HG03442 (cell line): Measurements from ENCODE around the gene SLC35G4.
"Not testable (repeated sequence)": the region's sequence is repeated elsewhere in the genome, so short reads cannot be mapped to it uniquely, and the experiment has no call there.

Source experiments
- ATAC-seq: cut with Tn5 transposase; IDR thresholded peaks from one replicate; pipeline ENCODE4 v1.9.1; 2021; ENCODE audit warnings: mild to moderate bottlenecking, moderate library complexity; ENCODE audit not compliant: unreplicated experiment

The SLC35G4 gene

GRCh38 chr18:11613073-11613472 is 3.7 kb downstream of the SLC35G4 start:
- not testable (repeated sequence) for ATAC-seq

- ATAC-seq = not testable (repeated sequence)
Observed at GRCh38 chr18:11613611-11614010, 4.2 kb downstream of the SLC35G4 start.

DNA sequence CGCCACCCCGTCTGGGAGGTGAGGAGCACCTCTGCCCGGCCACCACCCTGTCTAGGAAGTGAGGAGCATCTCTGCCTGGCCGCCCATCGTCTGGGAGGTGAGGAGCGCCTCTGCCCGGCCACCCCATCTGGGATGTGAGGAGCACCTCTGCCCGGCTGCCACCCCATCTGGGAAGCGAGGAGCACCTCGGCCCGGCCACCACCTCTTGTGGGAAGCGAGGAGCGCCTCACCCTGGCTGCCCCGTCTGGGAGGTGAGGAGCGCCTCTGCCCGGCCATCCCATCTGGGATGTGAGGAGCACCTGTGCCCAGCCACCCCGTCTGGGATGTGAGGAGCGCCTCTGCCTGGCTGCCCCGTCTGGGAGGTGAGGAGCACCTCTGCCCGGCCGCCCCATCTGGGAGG is 4.6 kb downstream of the SLC35G4 start:
- not testable (repeated sequence) for ATAC-seq

DNA sequence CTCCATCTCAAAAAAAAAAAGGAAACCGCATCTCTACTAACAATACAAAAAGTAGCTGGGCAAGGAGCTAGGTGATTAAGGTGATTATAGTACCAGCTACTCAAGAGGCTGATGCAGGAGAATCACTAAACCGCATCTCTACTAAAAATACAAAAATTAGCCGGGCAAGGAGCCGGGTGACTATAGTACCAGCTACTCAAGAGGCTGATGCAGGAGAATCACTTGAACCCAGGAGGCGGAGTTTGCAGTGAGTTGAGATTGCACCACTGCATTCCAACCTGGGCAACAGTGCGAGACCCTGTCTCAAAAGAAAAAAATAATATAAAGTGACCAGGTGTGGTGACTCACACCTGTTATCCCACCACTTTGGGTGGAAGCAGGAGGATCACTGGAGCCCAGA is 5.6 kb downstream of the SLC35G4 start:
- ATAC-seq = not testable (repeated sequence)

DNA sequence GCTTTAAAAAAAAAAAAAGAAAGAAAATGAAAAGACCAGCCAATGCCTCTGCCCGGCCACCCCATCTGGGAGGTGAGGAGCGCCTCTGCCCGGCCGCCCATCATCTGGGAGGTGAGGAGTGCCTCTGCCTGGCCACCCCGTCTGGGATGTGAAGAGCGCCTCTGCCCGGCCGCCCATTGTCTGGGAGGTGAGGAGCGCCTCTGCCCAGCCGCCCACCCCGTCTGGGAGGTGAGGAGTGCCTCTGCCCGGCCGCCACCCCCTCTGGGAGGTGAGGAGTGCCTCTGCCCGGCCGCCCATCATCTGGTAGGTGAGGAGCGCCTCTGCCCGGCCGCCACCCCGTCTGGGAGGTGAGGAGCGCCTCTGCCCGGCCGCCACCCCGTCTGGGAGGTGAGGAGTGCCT is 37.9 kb downstream of the SLC35G4 start:
- not testable (repeated sequence) for ATAC-seq

DNA sequence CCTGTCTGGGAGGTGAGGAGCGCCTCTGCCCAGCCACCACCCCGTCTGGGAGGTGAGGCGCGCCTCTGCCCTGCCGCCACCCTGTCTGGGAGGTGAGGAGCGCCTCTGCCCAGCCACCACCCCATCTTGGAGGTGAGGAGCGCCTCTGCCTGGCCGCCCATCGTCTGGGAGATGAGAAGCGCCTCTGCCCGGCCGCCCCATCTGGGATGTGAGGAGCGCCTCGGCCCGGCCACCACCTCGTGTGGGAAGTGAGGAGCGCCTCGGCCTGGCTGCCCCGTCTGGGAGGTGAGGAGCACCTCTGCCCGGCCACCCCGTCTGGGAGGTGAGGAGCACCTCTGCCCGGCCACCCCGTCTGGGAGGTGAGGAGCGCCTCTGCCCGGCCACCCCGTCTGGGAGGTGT is 38.4 kb downstream of the SLC35G4 start:
- not testable (repeated sequence) for ATAC-seq

- ATAC-seq = no peak
Observed at GRCh38 chr18:11649839-11650238, 40.4 kb downstream of the SLC35G4 start.

GRCh38 chr18:11651899-11652298 is 42.5 kb downstream of the SLC35G4 start:
- no peak for ATAC-seq

DNA sequence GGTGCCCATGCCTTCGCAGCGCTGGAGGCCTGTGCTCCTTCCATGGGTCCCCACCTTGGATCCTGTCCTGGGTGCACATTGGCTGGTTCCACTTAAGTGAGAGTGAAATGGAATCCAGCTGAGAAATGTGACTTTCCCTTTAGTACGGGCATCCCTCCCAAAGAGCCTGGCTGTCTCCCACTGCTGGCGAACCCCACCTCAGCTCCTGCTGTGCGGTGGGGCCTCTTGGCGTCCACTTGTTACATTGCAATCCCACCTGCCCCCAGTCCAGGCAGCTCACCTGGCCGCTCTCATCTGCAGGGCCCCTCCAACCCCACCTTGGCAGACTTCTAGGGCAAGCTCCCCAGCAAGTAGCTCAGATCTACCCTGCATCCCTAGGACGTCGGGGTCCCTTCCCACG is 44.1 kb downstream of the SLC35G4 start:
- no peak for ATAC-seq

GRCh38 chr18:11654736-11655605 is 45.6 kb downstream of the SLC35G4 start:
- ATAC-seq = no peak

- ATAC-seq = no peak
Observed at GRCh38 chr18:11655606-11655932, 46.2 kb downstream of the SLC35G4 start.

DNA sequence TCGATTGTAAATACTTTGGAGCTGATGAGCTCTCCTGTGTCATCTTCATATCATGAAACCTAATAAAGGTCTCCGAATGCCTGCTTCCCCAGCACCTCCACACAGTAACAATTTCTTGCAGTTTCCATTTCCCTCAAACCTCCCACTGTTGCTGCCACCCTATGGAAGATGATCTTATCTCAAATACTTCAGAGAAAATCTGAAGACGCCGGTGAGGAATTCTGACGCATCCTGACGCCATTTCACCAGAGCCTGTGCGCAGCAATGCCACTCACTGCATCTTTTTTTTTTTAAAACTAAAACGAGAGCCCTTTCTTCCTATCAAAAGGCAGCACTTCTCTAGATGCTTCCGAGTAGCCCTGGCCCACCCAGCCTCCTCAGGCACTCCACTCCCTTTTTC is 47.8 kb downstream of the SLC35G4 start:
- no peak for ATAC-seq

DNA sequence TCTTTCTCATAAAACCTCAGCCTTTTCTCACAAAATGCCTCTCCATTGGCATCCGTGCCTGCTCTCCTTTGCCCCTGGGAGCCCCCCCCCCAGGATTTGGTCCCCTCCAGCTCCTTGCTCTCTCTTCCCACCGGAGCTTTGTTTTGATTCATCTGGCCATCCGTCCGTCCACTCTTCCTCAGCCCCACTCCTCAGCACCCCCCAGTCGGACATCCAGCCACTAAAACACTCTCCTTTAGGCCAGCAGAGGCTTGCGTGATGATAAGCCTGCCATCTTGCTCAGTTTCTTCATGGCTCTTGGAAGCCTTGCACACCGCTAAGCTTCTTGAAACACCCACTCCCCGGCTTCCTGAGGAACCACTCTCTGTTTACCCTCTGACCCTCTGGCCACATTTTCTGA is 48.2 kb downstream of the SLC35G4 start:
- ATAC-seq = no peak

GRCh38 chr18:11658019-11658418 is 48.6 kb downstream of the SLC35G4 start:
- no peak for ATAC-seq

DNA sequence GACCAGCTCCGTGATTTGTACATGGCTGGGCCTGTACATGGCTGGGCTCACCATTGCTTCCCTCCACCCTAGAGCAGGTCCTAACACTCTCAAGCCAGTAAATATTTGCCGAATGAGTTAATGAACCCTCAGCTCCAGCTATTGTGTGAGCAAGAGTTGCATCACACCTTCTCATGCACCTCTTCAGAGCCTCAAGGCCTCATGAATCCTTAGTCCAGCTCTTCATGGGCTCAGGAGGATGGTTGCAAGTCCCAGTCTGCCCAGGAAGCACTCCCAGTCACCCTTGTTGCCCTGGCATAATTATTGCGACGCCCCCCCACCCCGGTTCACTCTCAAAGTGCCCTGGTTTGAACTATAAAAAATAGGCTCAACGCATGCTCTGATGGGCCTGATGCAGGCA is 49.6 kb downstream of the SLC35G4 start:
- ATAC-seq = no peak
